Body of pancreas (tissue), 4 donors: Measurements from ENCODE around the gene PAX8.

Source experiments
- CTCF ChIP-seq, 7 experiments: fragments of 450-650 bp in 4 of 7; fragments of 200-600 bp in 3 of 7; sonication (generic) in 3 of 7; IDR thresholded peaks; one replicate each; pipeline ENCODE4 v1.5.1; 2016 to 2019; ENCODE audit warnings: antibody characterized with exemption in 7 of 7
- POLR2A ChIP-seq, 3 donors: fragments of 450-650 bp; IDR thresholded peaks; one replicate each; pipeline ENCODE4 v1.6.1; 2016; ENCODE audit warnings: antibody characterized with exemption in 3 of 3, mild to moderate bottlenecking in 2 of 3

DNA sequence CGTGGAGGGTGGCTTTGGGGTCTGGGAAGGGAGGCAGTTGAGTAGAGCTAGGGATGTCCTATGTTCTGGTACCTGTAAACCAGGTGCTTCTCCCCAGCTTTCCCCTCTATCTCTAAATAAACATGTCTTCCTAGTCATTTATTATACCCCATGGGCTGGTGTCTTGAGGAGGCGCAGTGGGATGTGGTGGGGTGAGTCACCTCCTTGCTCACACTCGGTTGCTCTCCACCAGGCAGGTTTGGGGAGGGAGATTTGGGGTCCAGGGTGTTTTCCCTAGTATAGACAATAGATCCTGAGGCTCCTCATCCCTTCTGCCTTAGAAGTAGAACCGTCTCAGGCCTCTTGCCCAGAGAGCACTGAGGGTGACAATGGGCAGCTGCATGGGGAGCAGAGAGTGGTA, 99.8 kb downstream of the PAX8 start:
- TF ChIP-seq POLR2A (IDR thresholded peaks at IDR 0.05): no peak
- no peak for TF ChIP-seq CTCF (IDR thresholded peaks at IDR 0.05)
